AG09319 (cell line): Measurements from ENCODE around the gene CACNA1E.

ENCODE experiments used
- DNase-seq: peaks from one replicate; pipeline ENCODE4 v3.0.0-alpha.2; 2010; ENCODE audit warnings: low read depth; ENCODE audit errors: extremely low read depth
- TF ChIP-seq, protein P1 (sequence below): IDR thresholded peaks from 2 replicates; pipeline ENCODE4 v1.5.1; 2011; ENCODE audit warnings: low read depth, mild to moderate bottlenecking, inconsistent platforms, low read length, moderate library complexity

Gene CACNA1E

DNA sequence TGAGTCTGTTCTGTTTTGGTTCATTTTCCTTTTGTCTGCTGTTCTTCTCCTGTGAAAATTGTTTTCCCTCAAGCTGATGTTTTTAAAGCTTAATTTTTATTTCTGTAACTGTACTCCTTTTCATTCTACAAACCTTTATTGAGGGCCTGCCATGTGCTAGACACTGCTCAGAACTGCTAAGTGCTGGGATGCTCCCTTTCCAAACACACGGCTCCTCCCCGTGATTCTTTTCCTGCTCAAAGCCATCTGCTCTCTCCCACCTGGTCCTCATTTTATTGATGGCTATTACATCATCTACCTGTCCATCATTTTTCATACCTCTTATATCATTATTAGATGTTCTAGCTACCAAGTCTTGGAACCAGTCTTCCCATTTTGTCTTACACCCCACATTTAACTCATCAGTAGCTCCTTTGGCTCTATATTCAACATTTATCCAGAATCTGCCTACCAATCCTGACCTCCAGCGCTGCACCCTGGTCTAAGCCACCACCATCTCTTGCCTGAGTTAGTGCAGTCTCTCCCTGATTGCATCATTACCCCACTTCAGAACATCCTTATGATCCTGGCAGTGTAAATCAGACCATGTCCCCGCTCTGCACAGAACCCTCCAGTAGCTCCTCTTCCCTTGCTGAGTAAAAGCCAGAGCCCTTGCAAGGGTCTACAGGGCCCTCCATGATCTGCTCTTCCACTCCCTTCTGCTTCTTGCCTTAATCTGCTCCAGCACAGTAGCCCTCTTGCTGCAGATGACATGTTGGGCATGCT lies 118.1 kb downstream of the CACNA1E start:
- TF ChIP-seq, protein P1, sequence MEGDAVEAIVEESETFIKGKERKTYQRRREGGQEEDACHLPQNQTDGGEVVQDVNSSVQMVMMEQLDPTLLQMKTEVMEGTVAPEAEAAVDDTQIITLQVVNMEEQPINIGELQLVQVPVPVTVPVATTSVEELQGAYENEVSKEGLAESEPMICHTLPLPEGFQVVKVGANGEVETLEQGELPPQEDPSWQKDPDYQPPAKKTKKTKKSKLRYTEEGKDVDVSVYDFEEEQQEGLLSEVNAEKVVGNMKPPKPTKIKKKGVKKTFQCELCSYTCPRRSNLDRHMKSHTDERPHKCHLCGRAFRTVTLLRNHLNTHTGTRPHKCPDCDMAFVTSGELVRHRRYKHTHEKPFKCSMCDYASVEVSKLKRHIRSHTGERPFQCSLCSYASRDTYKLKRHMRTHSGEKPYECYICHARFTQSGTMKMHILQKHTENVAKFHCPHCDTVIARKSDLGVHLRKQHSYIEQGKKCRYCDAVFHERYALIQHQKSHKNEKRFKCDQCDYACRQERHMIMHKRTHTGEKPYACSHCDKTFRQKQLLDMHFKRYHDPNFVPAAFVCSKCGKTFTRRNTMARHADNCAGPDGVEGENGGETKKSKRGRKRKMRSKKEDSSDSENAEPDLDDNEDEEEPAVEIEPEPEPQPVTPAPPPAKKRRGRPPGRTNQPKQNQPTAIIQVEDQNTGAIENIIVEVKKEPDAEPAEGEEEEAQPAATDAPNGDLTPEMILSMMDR, result no peak
- no peak for DNase-seq

DNA sequence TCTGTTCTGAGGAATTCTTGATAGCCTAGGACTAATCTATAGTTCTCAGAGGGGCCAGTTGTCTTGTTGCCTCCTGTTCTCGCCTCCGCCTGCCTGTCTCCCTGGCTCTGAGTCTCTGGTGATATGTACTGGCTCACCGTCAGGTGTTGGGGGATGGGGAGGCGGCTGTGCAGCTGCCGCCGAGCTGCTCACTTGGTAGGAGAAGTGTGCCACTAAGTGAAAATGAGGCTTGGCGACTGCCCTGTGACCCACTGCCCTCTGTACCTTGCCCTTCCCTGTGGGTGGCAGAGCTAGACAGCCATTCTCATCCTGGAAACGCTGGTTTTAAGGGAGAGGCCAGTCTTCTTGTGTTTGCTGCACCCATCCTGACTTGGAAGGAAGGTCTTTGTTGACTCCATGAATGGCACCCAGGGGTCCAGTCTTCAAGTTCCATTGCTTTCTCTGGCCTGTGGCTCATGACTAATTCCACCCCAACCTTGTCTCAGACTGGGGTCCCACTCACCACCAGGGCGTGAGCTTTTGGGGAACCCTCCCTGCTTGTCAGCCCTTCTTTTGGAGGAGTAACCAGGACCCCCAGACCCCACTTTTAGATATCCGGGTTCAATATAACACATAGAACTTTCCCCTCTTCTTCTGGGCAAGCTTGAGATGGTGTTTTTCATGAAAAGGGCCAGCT lies 120.6 kb downstream of the CACNA1E start:
- no peak for DNase-seq
- TF ChIP-seq, protein P1, result no peak

DNA sequence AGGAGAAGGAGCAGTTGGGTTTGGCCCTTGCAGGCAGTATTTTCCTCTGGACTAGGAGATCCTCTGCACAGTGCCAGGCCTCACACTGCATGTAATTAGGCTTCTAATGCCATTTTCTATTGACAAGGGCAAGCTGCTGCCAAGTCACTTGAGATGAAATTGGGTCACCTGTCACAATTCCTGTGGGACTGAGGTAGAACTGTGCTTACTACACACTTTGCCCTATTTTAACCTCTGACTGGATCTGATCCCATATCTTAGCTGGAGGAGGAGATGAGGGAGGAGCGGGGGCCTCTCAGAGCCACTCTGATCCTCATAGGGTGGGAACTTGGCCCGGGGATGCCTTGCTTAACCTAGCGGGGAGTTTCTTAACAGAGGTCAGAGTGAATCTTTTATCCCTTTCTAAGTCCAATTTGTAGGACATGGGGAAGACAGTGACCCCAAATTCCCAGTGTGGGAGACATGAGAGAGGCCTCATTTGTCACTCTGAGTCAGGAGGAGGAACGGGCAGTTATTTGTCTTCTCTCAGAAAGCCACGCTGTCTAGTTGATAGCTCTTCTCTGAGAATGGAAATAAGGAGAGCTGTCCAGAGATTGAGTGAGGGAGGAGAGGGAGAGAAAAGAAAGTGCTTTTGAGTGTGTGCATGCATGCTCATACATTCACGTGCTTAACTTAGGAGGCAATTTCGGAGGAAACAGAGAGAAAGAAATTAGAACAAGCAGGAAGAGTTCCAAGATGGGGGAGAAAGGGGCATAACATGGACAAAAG lies 121.3 kb downstream of the CACNA1E start:
- DNase-seq, result no peak
- TF ChIP-seq, protein P1, result no peak

DNA sequence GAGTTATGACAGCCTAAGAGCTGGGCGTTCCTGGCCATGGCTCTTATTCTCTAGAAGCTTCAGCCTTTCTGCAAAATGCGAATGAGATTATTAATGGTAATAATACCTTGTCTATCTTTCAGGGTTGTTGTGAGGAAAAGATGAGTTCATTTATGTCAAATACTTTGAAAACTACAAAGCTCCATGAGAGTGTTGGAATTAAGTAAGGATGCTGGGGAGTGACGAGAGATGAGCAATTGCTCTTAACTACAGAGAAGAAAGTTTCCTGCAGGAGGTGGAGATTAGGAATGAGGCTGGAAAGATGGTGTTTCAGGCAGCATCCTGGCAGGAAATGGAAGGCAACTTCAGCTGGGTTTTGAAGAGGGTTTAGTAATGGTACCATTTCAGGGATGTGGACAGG lies 124.2 kb downstream of the CACNA1E start:
- TF ChIP-seq, protein P1, result no peak

DNA sequence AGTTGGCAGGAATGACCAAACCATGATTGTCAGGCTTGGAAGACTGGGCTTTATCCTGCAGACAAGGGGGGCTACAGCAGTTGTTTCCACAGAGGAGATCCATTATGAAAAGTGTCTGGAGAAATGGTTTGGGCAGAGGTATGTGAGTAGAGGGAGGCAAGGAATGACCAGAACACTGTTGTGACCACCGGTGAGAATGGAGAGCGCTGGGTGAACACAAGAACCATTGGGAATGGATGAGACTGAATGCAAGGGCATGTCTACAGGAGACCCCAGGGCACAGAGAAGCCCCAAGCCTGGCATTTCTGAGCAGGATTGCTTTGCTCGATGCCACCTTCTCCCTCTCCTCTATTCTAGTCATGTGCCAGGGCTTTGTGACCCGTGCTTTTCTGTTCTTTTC lies 125.1 kb downstream of the CACNA1E start:
- TF ChIP-seq, protein P1, result no peak
- no peak for DNase-seq

More for the DNA sequence above, 124.2 kb downstream of the CACNA1E start:
- no peak for DNase-seq

DNA sequence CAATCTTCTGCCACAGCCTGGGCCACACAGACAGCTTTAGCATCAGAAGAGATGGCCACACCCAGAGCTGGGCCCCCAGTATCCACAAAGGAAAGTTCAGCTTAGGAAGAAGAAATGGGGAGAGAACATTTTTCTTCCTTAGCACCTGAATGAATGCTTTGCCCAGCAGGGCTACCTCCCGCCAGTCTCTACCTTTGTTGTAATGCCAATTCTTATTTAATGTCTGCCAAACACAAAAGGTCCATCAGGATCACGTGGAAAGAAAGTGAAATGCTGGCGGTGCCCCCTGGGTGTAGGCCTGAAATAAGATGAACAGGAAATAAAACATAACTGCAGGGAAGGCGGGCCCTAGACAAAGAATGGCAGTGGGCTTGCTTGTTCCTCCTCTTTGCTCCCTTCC lies 125.6 kb downstream of the CACNA1E start:
- TF ChIP-seq, protein P1, result no peak
- DNase-seq, result no peak

DNA sequence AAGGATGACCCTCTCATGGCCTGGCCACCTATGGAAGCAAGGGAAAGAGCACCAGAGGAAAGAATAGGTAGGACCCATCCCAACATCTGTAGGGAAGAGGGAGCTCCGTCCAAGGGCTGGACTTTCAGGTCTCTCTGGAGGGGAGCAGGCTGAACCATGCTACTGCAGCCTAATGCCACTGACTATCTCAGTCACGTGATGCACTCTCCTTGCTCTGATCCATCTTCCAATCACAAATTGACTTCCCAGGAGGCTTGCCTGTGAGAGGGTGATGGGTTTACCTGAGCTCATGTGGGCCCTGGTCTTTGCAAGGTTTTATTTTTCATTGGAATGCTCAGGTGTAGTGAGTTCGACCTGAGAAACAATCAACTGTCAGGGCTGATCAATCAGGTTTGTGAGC lies 128.8 kb downstream of the CACNA1E start:
- TF ChIP-seq, protein P1, result no peak
- DNase-seq, result no peak
